GM23338 (cell line): ENCODE results near the gene MTA2. TPM values are rescaled to one million over a fixed set of nuclear protein-coding genes. Genes with fewer than 3 reads are reported as not detected.

Experiments
- ATAC-seq: fragments of 200-7000 bp; cut with Tn5 transposase; 3 replicates; pipeline ENCODE4 v1.9.1; 2020
- DNase-seq: peaks from one replicate; pipeline ENCODE4 v3.0.0-alpha.2; 2015; ENCODE audit warnings: low spot score
- H2AFZ ChIP-seq: fragments of 200-600 bp; sonication (generic); 2 replicates; pipeline ENCODE4 v1.8.0; 2016; ENCODE audit warnings: antibody characterized with exemption, mild to moderate bottlenecking, moderate library complexity
- H3F3A ChIP-seq: fragments of 200-600 bp; sonication (generic); replicated peaks from 2 replicates; pipeline ENCODE4 v1.8.0; 2017; ENCODE audit warnings: antibody characterized with exemption, mixed run types, low read depth
- H3K27ac ChIP-seq: fragments of 200-600 bp; sonication (generic); 2 replicates; pipeline ENCODE4 v1.6.1; 2016; ENCODE audit warnings: low read depth
- H3K27me3 ChIP-seq: fragments of 200-600 bp; sonication (generic); 2 replicates; pipeline ENCODE4 v1.8.0; 2016; ENCODE audit warnings: mild to moderate bottlenecking, mixed run types, moderate library complexity; ENCODE audit not compliant: insufficient read depth
- H3K36me3 ChIP-seq: fragments of 200-600 bp; sonication (generic); 2 replicates; pipeline ENCODE4 v1.8.0; 2016; ENCODE audit warnings: mild to moderate bottlenecking; ENCODE audit not compliant: insufficient read depth
- H3K4me1 ChIP-seq: fragments of 200-600 bp; sonication (generic); 2 replicates; pipeline ENCODE4 v1.8.0; 2016; ENCODE audit warnings: mild to moderate bottlenecking, moderate library complexity; ENCODE audit not compliant: insufficient read depth
- H3K4me2 ChIP-seq: fragments of 200-600 bp; sonication (generic); 2 replicates; pipeline ENCODE4 v1.7.1; 2017; ENCODE audit warnings: mixed run types
- H3K4me3 ChIP-seq: fragments of 200-600 bp; sonication (generic); 2 replicates; pipeline ENCODE4 v1.6.1; 2016; ENCODE audit warnings: mixed run types
- H3K79me2 ChIP-seq: fragments of 200-600 bp; sonication (generic); replicated peaks from 2 replicates; pipeline ENCODE4 v1.8.0; 2017; ENCODE audit warnings: mild to moderate bottlenecking; ENCODE audit not compliant: insufficient read depth
- H3K9me2 ChIP-seq: fragments of 200-600 bp; sonication (generic); 2 replicates; pipeline ENCODE4 v1.8.0; 2017; ENCODE audit not compliant: insufficient read depth
- H4K20me1 ChIP-seq: fragments of 200-600 bp; sonication (generic); replicated peaks from 2 replicates; pipeline ENCODE4 v1.8.0; 2017; ENCODE audit warnings: mild to moderate bottlenecking; ENCODE audit not compliant: insufficient read depth
- H3K27ac Mint-ChIP-seq: 2 replicates; pipeline ENCODE4 v1.8.0; 2020; ENCODE audit warnings: inconsistent platforms, mild to moderate bottlenecking, moderate library complexity, mixed read lengths
- H3K27me3 Mint-ChIP-seq: 3 replicates; pipeline ENCODE4 v1.8.0; 2022; ENCODE audit warnings: low read depth, mild to moderate bottlenecking, moderate library complexity, mixed read lengths, inconsistent platforms; ENCODE audit not compliant: insufficient read depth, poor library complexity
- H3K36me3 Mint-ChIP-seq: 3 replicates; pipeline ENCODE4 v1.8.0; 2021; ENCODE audit warnings: low read depth, mild to moderate bottlenecking, inconsistent platforms, moderate library complexity, mixed read lengths
- H3K4me1 Mint-ChIP-seq: 3 replicates; pipeline ENCODE4 v1.8.0; 2020; ENCODE audit warnings: mild to moderate bottlenecking, inconsistent platforms, mixed read lengths
- H3K4me3 Mint-ChIP-seq: 3 replicates; pipeline ENCODE4 v1.8.0; 2021; ENCODE audit warnings: moderate library complexity, mild to moderate bottlenecking, inconsistent platforms, mixed read lengths
- H3K9me3 Mint-ChIP-seq: 3 replicates; pipeline ENCODE4 v1.8.0; 2020; ENCODE audit warnings: moderate library complexity, mild to moderate bottlenecking, inconsistent platforms, mixed read lengths
- CREB1 ChIP-seq: fragments of 250-450 bp; sonication (Bioruptor Pico); IDR thresholded peaks from 2 replicates; pipeline ENCODE4 v1.5.0; 2020; ENCODE audit warnings: low read depth, mild to moderate bottlenecking, moderate library complexity
- EZH2 ChIP-seq: fragments of 200-600 bp; sonication (generic); IDR thresholded peaks from one replicate; pipeline ENCODE4 v1.8.0; 2017; ENCODE audit warnings: antibody characterized with exemption, mild to moderate bottlenecking, low read depth; ENCODE audit not compliant: unreplicated experiment
- EZH2phosphoT487 ChIP-seq: fragments of 200-600 bp; sonication (generic); IDR thresholded peaks from one replicate; pipeline ENCODE4 v1.8.1; 2018; ENCODE audit warnings: antibody characterized with exemption; ENCODE audit not compliant: unreplicated experiment
- JUNB ChIP-seq: IDR thresholded peaks from one replicate; pipeline ENCODE4 v1.6.1; 2016; ENCODE audit warnings: antibody characterized with exemption; ENCODE audit not compliant: unreplicated experiment
- NANOG ChIP-seq: IDR thresholded peaks from 2 replicates; pipeline ENCODE4 v1.6.1; 2016; ENCODE audit warnings: antibody characterized with exemption, borderline replicate concordance
- ZNF114 ChIP-seq: fragments of 250-450 bp; sonication (Bioruptor Pico); IDR thresholded peaks from 2 replicates; pipeline ENCODE4 v1.5.0; 2020; ENCODE audit warnings: mild to moderate bottlenecking, moderate library complexity
- ZNF331 ChIP-seq: fragments of 250-450 bp; sonication (Bioruptor Pico); IDR thresholded peaks from 2 replicates; pipeline ENCODE4 v1.5.0; 2020; ENCODE audit warnings: low read depth, mild to moderate bottlenecking, moderate library complexity
- ZNF462 ChIP-seq: fragments of 250-450 bp; sonication (Bioruptor Pico); IDR thresholded peaks from 2 replicates; pipeline ENCODE4 v1.5.0; 2020; ENCODE audit warnings: mild to moderate bottlenecking, moderate library complexity
- polyA plus RNA-seq: library from polyadenylated mRNA; unstranded; fragments of >200 nt; fragmentation: Nextera tagmentation; extraction: Ambion mirVana; gene quantifications from 2 replicates; pipeline ENCODE4 v1.2.1, GENCODE V29; 2016
- total RNA-seq: library from RNA; depleted of rRNA; stranded (reverse); fragments of >200 nt; shearing (Covaris generic); gene quantifications from 2 replicates; pipeline ENCODE4 v1.2.3, GENCODE V29; 2014
- TF ChIP-seq, protein P1 (sequence below): IDR thresholded peaks from 2 replicates; pipeline ENCODE4 v1.6.1; 2016; ENCODE audit warnings: antibody characterized with exemption
- TF ChIP-seq, protein P2 (sequence below): IDR thresholded peaks from one replicate; pipeline ENCODE4 v1.6.1; 2018; ENCODE audit warnings: antibody characterized with exemption; ENCODE audit not compliant: unreplicated experiment
- TF ChIP-seq, protein P3 (sequence below), 2 experiments: fragments of 200-600 bp in 1 of 2; sonication (generic) in 1 of 2; conservative IDR thresholded peaks; 2 replicates each; pipeline versions ENCODE4 v1.5.1 to v1.6.1; 2016 to 2017; ENCODE audit warnings: antibody characterized with exemption in 2 of 2, low read depth in 2 of 2, mild to moderate bottlenecking in 2 of 2, moderate library complexity in 1 of 2

MTA2 gene
- total and polyA plus RNA-seq, 2 experiments from 2014 or later, result 22.9 to 102 TPM

DNA sequence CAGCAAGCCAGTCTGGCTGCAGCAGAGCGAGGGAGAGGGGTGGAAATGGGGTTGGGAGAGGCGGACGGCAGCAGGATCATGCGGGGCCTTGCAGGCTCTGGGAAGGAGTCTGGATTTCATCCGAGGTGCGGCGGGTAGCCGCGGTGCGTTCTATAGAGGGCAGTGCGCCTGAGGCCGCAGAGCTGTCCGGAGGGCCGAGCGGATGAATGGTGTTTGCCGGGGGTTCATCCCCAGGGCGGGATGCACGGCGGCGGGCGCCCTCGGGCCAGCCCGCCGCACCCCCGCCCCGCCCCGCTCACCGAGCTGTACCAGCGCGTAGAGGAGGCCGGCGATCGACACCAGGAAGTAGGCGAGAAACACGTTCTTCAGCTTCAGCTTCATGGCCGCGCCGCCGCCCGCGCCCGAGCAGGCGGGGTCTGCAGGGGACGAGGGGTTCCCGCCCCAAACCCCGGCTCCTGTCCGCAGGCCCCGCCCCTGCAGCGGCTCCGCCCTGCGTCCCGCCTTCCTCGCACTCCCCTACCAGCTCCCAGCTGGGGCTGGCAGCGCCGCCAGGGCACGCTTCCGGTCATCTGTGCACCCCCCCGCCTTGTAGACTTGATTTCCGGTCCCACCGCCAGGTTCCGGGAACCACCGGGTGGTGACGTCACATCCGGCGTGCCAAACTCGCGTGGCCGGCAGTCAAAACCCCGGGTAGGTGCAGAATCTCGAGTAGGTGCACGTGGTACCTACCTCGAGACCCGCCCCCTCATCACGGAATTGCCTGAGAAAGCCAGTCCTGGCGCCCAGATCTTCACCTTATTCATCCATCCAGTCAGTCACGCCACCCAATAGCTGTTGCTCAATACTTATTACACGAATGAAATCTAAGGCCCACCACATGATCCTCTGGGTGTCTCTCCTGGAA lies 20.2 kb upstream of the MTA2 start, which contains the start of gene B3GAT3 (continued):
- TF ChIP-seq ZNF462 (CRISPR knock-in tag) (no peak), ZNF114 (CRISPR knock-in tag) (no peak), EZH2 (no peak)
- TF ChIP-seq, protein P1, sequence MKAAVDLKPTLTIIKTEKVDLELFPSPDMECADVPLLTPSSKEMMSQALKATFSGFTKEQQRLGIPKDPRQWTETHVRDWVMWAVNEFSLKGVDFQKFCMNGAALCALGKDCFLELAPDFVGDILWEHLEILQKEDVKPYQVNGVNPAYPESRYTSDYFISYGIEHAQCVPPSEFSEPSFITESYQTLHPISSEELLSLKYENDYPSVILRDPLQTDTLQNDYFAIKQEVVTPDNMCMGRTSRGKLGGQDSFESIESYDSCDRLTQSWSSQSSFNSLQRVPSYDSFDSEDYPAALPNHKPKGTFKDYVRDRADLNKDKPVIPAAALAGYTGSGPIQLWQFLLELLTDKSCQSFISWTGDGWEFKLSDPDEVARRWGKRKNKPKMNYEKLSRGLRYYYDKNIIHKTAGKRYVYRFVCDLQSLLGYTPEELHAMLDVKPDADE, result peak; percentile 91

DNA sequence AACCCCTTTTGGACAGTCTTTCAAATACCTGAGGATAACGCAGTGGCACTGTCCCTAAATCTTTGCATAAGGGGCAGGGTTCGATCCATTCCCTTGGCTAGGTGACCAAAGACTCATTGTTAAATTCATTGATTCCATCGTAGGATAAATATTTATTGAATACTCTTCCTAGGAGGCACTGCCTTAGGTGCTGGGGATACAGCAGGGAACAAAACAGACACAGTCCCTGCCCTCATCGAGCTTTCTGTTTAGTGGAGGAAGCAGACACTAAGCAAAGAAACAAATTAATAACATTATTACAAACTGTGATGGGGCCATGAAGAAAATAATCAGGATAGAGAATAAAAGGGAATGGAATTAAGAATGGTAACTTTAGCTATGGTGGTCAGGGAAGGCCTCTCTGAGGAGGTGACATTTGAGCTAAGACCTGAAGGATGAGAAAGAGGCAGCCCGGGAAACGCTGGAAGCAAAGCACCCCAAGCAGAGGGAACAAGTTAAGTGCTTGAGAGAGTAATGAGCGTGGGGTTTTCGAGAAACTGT lies 19.4 kb upstream of the MTA2 start:
- Histone ChIP-seq H3K9me2 (no peaks in the 10 kb centered on the region), H3F3A (peaks cover 35% of the 10 kb centered on the region), H3K4me2 (peak overlapping the region; percentile 90), H3K79me2 (peaks cover 8% of the 10 kb centered on the region; the same call in 1 of the 2 replicates), H3K4me3 (peak overlapping the region; percentile 87), H4K20me1 (no peaks in the 10 kb centered on the region), H2AFZ (peak overlapping the region; percentile 38), H3K36me3 (peaks cover 12% of the 10 kb centered on the region), H3K4me1 (peaks cover 12% of the 10 kb centered on the region), H3K27ac (peak overlapping the region; percentile 80), H3K27me3 (no peaks in the 10 kb centered on the region)
- H3K9me3 Mint-ChIP-seq, result no peaks in the 10 kb centered on the region
- H3K4me1 Mint-ChIP-seq, result peaks cover 16% of the 10 kb centered on the region
- H3K36me3 Mint-ChIP-seq, result peaks cover 26% of the 10 kb centered on the region
- peaks cover 9% of the 10 kb centered on the region for H3K27me3 Mint-ChIP-seq
- peak overlapping the region; percentile 94 for H3K4me3 Mint-ChIP-seq
- ATAC-seq (no peak), DNase-seq (no peak)
- H3K27ac Mint-ChIP-seq, result peak overlapping the region; percentile 88
- TF ChIP-seq CREB1 (CRISPR knock-in tag), result no peak
- TF ChIP-seq ZNF331 (CRISPR knock-in tag), result no peak
- TF ChIP-seq, protein P2, sequence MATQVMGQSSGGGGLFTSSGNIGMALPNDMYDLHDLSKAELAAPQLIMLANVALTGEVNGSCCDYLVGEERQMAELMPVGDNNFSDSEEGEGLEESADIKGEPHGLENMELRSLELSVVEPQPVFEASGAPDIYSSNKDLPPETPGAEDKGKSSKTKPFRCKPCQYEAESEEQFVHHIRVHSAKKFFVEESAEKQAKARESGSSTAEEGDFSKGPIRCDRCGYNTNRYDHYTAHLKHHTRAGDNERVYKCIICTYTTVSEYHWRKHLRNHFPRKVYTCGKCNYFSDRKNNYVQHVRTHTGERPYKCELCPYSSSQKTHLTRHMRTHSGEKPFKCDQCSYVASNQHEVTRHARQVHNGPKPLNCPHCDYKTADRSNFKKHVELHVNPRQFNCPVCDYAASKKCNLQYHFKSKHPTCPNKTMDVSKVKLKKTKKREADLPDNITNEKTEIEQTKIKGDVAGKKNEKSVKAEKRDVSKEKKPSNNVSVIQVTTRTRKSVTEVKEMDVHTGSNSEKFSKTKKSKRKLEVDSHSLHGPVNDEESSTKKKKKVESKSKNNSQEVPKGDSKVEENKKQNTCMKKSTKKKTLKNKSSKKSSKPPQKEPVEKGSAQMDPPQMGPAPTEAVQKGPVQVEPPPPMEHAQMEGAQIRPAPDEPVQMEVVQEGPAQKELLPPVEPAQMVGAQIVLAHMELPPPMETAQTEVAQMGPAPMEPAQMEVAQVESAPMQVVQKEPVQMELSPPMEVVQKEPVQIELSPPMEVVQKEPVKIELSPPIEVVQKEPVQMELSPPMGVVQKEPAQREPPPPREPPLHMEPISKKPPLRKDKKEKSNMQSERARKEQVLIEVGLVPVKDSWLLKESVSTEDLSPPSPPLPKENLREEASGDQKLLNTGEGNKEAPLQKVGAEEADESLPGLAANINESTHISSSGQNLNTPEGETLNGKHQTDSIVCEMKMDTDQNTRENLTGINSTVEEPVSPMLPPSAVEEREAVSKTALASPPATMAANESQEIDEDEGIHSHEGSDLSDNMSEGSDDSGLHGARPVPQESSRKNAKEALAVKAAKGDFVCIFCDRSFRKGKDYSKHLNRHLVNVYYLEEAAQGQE, result no peak
- TF ChIP-seq ZNF114 (CRISPR knock-in tag), result no peak
- no peak for TF ChIP-seq NANOG
- TF ChIP-seq, protein P3, sequence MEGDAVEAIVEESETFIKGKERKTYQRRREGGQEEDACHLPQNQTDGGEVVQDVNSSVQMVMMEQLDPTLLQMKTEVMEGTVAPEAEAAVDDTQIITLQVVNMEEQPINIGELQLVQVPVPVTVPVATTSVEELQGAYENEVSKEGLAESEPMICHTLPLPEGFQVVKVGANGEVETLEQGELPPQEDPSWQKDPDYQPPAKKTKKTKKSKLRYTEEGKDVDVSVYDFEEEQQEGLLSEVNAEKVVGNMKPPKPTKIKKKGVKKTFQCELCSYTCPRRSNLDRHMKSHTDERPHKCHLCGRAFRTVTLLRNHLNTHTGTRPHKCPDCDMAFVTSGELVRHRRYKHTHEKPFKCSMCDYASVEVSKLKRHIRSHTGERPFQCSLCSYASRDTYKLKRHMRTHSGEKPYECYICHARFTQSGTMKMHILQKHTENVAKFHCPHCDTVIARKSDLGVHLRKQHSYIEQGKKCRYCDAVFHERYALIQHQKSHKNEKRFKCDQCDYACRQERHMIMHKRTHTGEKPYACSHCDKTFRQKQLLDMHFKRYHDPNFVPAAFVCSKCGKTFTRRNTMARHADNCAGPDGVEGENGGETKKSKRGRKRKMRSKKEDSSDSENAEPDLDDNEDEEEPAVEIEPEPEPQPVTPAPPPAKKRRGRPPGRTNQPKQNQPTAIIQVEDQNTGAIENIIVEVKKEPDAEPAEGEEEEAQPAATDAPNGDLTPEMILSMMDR (conservative IDR thresholded peaks at IDR 0.05; ENCODE audit: low read depth in 2 of 2), result no peak
- no peak for TF ChIP-seq JUNB
- no peak for TF ChIP-seq EZH2phosphoT487
